Fibroblast of lung (primary cell): ENCODE data around the gene CLIC4.

Source experiments
- EZH2 ChIP-seq: IDR thresholded peaks from 2 replicates; pipeline ENCODE4 v1.5.1; 2012; ENCODE audit warnings: low read length, control low read depth, mild to moderate bottlenecking; ENCODE audit errors: missing control alignments
- TF ChIP-seq, protein P1 (sequence below), 2 donors: IDR thresholded peaks in 1 of 2; conservative IDR thresholded peaks in 1 of 2; 1 replicate in 1 of 2; 2 replicates in 1 of 2; pipeline ENCODE4 v1.5.1; 2011 to 2012; ENCODE audit warnings: low read length in 2 of 2, control low read depth in 1 of 2, inconsistent platforms in 1 of 2, low read depth in 1 of 2, mild to moderate bottlenecking in 1 of 2

DNA sequence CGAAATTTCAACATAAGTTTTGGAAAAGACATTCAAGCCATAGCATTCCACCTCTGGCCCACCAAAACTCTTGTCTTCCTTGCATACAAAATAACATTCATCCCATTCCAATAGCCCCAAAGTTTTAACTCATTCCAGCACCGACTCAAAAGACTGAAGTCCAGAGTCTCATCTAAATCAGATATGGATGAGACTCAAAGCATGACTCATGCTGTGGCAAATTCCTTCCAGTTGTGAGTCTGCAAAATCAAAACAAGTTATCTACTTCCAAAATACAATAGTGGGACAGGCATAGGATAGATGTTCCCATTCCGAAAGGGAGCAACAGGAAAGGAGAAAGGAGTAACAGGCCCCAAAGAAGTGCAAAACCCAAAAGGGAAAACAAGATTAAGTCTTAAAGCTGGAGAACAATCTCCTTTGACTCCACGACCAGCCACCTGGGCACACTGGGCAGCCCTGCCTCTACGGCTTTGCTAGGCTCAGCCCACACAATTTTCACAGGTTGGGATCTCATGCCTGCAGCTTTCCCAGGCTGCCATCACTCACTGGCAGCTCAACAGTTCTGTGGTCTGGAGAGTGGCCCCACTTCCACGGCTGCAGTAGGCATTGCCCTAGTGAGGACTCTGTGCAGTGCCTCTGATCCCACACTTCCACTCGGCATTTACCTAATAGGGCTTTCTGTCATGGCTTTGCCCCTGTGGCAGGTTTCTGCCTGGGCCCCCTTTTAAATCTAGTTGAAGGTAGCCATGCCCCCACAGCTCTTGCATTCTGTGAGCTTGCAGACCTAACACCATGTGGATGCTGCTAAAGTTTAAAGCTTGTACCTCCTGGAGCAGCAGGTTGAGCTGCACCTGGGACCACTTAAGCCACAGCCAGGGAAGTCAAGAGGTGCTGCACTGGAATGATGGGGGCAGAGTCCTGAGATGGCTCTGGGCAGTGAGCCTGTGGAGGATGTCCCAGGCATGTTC, 133.8 kb downstream of the CLIC4 start:
- TF ChIP-seq, protein P1, sequence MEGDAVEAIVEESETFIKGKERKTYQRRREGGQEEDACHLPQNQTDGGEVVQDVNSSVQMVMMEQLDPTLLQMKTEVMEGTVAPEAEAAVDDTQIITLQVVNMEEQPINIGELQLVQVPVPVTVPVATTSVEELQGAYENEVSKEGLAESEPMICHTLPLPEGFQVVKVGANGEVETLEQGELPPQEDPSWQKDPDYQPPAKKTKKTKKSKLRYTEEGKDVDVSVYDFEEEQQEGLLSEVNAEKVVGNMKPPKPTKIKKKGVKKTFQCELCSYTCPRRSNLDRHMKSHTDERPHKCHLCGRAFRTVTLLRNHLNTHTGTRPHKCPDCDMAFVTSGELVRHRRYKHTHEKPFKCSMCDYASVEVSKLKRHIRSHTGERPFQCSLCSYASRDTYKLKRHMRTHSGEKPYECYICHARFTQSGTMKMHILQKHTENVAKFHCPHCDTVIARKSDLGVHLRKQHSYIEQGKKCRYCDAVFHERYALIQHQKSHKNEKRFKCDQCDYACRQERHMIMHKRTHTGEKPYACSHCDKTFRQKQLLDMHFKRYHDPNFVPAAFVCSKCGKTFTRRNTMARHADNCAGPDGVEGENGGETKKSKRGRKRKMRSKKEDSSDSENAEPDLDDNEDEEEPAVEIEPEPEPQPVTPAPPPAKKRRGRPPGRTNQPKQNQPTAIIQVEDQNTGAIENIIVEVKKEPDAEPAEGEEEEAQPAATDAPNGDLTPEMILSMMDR (conservative IDR thresholded peaks at IDR 0.05 in 1 of 2, IDR thresholded peaks at IDR 0.05 in 1 of 2; ENCODE audit: low read depth in 1 of 2, low read length in 2 of 2) = no peak
- TF ChIP-seq EZH2 = no peak
